ENCODE data around the gene MAT1A. TPM values are rescaled to one million over a fixed set of nuclear protein-coding genes. Genes with fewer than 3 reads are reported as not detected.

MAT1A gene
- total RNA-seq, 2 donors from 2014 or later = 3.9 TPM; not detected in 1

- no peak for DNase-seq (ENCODE audit: low spot score)
- H3K27ac ChIP-seq = no peak overlapping the region
- no peaks in the 10 kb centered on the region for H3K36me3 ChIP-seq
- H3K4me3 ChIP-seq = no peak overlapping the region
- TF ChIP-seq POLR2A (IDR thresholded peaks at IDR 0.05) = no peak
- TF ChIP-seq CTCF (IDR thresholded peaks at IDR 0.05) = no peak
- TF ChIP-seq POLR2AphosphoS5 (IDR thresholded peaks at IDR 0.05) = no peak
- intact Hi-C loops (cut with DNase I) = no loop called here
- H3K9me3 ChIP-seq = no peaks in the 10 kb centered on the region
- H3K27me3 ChIP-seq (replicated peaks; ENCODE audit: insufficient read depth) = no peaks in the 10 kb centered on the region
- no peaks in the 10 kb centered on the region for H3K4me1 ChIP-seq (replicated peaks)
- WGBS = 94% methylated on average over 16 of the region's 16 CpGs
Observed at GRCh38 chr10:80276335-80276734, 13.1 kb downstream of the MAT1A start.

GRCh38 chr10:80275756-80276155, 13.7 kb downstream of the MAT1A start:
- Histone ChIP-seq H3K4me3 (no peak overlapping the region), H3K9me3 (no peaks in the 10 kb centered on the region), H3K27me3 (replicated peaks; ENCODE audit: insufficient read depth) (no peaks in the 10 kb centered on the region), H3K27ac (no peak overlapping the region), H3K4me1 (replicated peaks) (no peaks in the 10 kb centered on the region), H3K36me3 (no peaks in the 10 kb centered on the region)
- DNase-seq (ENCODE audit: low spot score) = no peak
- 91% methylated on average over 7 of the region's 7 CpGs for WGBS
- TF ChIP-seq POLR2A (IDR thresholded peaks at IDR 0.05) (no peak), CTCF (IDR thresholded peaks at IDR 0.05) (no peak), POLR2AphosphoS5 (IDR thresholded peaks at IDR 0.05) (no peak)
- intact Hi-C loops (cut with DNase I) = no loop called here

GRCh38 chr10:80275135-80275498, 14.3 kb downstream of the MAT1A start:
- 100% methylated on average over 3 of the region's 3 CpGs for WGBS
- DNase-seq (ENCODE audit: low spot score) = no peak

GRCh38 chr10:80274396-80275134, 14.9 kb downstream of the MAT1A start:
- 92% methylated on average over 18 of the region's 18 CpGs for WGBS
- H3K9me3 ChIP-seq = no peaks in the 10 kb centered on the region
- TF ChIP-seq POLR2A (IDR thresholded peaks at IDR 0.05) = no peak
- TF ChIP-seq POLR2AphosphoS5 (IDR thresholded peaks at IDR 0.05) = no peak
- TF ChIP-seq CTCF (IDR thresholded peaks at IDR 0.05) = no peak
- H3K36me3 ChIP-seq = no peaks in the 10 kb centered on the region
- no peak overlapping the region for H3K27ac ChIP-seq
- intact Hi-C loops (cut with DNase I) = no loop called here
- no peak overlapping the region for H3K4me3 ChIP-seq
- no peaks in the 10 kb centered on the region for H3K27me3 ChIP-seq (replicated peaks; ENCODE audit: insufficient read depth)
- H3K4me1 ChIP-seq (replicated peaks) = no peaks in the 10 kb centered on the region
- no peak for DNase-seq (ENCODE audit: low spot score)

More at GRCh38 chr10:80275135-80275498, 14.3 kb downstream of the MAT1A start:
- Histone ChIP-seq H3K4me1 (replicated peaks) (no peaks in the 10 kb centered on the region), H3K27me3 (replicated peaks; ENCODE audit: insufficient read depth) (no peaks in the 10 kb centered on the region), H3K4me3 (no peak overlapping the region), H3K27ac (no peak overlapping the region), H3K9me3 (no peaks in the 10 kb centered on the region), H3K36me3 (no peaks in the 10 kb centered on the region)
- TF ChIP-seq POLR2AphosphoS5 (IDR thresholded peaks at IDR 0.05) = no peak
- TF ChIP-seq POLR2A (IDR thresholded peaks at IDR 0.05) = no peak
- TF ChIP-seq CTCF (IDR thresholded peaks at IDR 0.05) = no peak
- intact Hi-C loops (cut with DNase I) = no loop called here

- no peak overlapping the region for H3K4me3 ChIP-seq
- H3K27ac ChIP-seq = no peak overlapping the region
- TF ChIP-seq POLR2A (IDR thresholded peaks at IDR 0.05) = no peak
- TF ChIP-seq CTCF (IDR thresholded peaks at IDR 0.05) = no peak
- TF ChIP-seq POLR2AphosphoS5 (IDR thresholded peaks at IDR 0.05) = no peak
- no peaks in the 10 kb centered on the region for H3K4me1 ChIP-seq (replicated peaks)
- no peaks in the 10 kb centered on the region for H3K36me3 ChIP-seq
- no peaks in the 10 kb centered on the region for H3K9me3 ChIP-seq
- intact Hi-C loops (cut with DNase I) = no loop called here
- H3K27me3 ChIP-seq (replicated peaks; ENCODE audit: insufficient read depth) = no peaks in the 10 kb centered on the region
- DNase-seq (ENCODE audit: low spot score) = no peak
- WGBS = 89% methylated on average over 14 of the region's 14 CpGs
Observed at GRCh38 chr10:80273523-80274170, 15.8 kb downstream of the MAT1A start.
